Activated CD4-positive, CD25-positive, alpha-beta regulatory T cell treated with anti-CD3 and anti-CD28 coated beads, Interleukin-2, amount 50 U/mL, for 16 hours (primary cell): ENCODE data around the gene IL32.

ENCODE experiments used
- DNase-seq: peaks from one replicate; pipeline ENCODE4 v3.0.0-alpha.2; 2020; ENCODE audit warnings: low read depth, low spot score

Gene IL32

GRCh38 chr16:3027983-3028715 is 37.3 kb upstream of the IL32 start:
- peak; percentile 70 for DNase-seq

- DNase-seq: no peak
These were observed 36.6 kb upstream of the IL32 start for GRCh38 chr16:3028716-3029319.

GRCh38 chr16:3029491-3030221 is 35.8 kb upstream of the IL32 start:
- DNase-seq: no peak

- DNase-seq: no peak
These were observed 34.9 kb upstream of the IL32 start for GRCh38 chr16:3030222-3031212.

GRCh38 chr16:3032624-3033023 is 32.8 kb upstream of the IL32 start:
- DNase-seq: no peak

- DNase-seq: no peak
These were observed 30.0 kb upstream of the IL32 start for GRCh38 chr16:3035289-3035971.

- no peak for DNase-seq
These were observed 29.3 kb upstream of the IL32 start for GRCh38 chr16:3035972-3036725.

- DNase-seq: no peak
These were observed 28.6 kb upstream of the IL32 start, which contains the start of gene BICDL2 for GRCh38 chr16:3036726-3037315. Gene BICDL2, minus strand, starts transcription at chr16:3036944. Its CDS starts 1,448 bp downstream, at chr16:3035496.

GRCh38 chr16:3038256-3038655 is 27.2 kb upstream of the IL32 start:
- no peak for DNase-seq

GRCh38 chr16:3038896-3039295 is 26.5 kb upstream of the IL32 start:
- no peak for DNase-seq

GRCh38 chr16:3042376-3042775 is 23.1 kb upstream of the IL32 start:
- DNase-seq: no peak

- DNase-seq: no peak
These were observed 20.7 kb upstream of the IL32 start for GRCh38 chr16:3044708-3045107.

- DNase-seq: no peak
These were observed 19.4 kb upstream of the IL32 start, which contains the start of gene MMP25 for GRCh38 chr16:3045758-3046640. Gene MMP25, plus strand, starts transcription at chr16:3046561. Its CDS starts 357 bp downstream, at chr16:3046918.

GRCh38 chr16:3046641-3047386 is 18.6 kb upstream of the IL32 start:
- no peak for DNase-seq

- no peak for DNase-seq
These were observed 18.1 kb upstream of the IL32 start for GRCh38 chr16:3047387-3047720.

GRCh38 chr16:3049921-3050481 is 15.4 kb upstream of the IL32 start:
- no peak for DNase-seq

- no peak for DNase-seq
These were observed 15.0 kb upstream of the IL32 start for GRCh38 chr16:3050487-3050886.

- no peak for DNase-seq
These were observed 14.4 kb upstream of the IL32 start for GRCh38 chr16:3051009-3051408.
